Islet of Langerhans (tissue), 1 donor: ENCODE data around the gene MEX3D.

Experiments used
- FAIRE-seq: peaks from one replicate; lab custom pipeline; 2011; peaks lifted over from hg19 to GRCh38; lab: Jason Lieb, UNC

MEX3D gene

DNA sequence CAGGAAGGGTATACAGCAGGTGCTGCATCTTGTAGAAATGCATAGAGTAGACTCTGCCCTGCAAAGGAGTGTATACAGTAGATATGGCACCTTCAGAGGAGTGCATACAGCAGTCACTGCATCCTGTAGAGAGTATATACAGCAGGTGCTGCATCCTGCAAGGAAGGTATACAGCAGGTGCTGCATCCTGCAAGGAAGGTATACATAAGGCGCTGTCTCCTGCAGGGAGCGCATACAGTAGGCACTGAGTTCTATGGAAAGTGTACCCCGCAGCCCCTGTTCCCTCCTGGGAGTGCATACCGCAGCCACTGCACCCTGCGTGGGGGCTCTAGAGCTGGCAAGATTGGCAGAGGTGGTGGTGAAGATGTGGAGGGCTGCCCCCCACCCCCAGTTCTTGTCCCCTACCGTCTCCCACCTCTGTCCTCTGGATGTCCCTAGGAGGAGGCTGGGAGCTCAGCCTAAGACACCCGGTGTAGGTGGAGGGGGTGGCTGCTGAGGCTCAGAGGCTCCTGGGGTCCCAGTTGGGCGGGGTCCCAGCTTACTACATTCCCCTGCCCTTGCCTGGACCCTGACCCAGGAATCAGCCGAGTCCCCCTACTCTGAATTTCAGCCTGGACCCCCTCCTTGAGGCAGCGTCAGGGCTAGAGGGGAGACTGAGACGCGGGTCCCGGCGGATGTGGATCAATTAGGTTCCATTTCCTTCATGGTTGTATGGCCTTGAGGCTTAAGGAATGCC, 53.0 kb downstream of the MEX3D start:
- no peak for FAIRE-seq

DNA sequence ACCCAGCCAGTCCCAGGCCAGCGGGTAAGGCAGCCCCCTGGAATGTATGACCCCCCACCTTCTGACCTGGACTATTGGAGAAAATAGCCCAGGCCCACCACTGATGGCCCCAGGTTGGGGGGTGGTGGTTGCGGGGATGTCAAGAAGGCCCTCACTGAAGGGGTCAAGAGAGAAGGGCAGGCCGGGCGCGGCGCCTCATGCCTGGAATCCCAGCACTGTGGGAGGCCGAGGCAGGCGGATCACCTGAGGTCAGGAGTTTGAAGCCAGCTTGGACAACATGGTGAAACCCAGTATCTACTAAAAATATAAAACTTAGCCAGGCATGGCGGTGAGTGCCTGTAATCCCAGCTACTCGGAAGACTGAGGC, 53.8 kb downstream of the MEX3D start:
- no peak for FAIRE-seq

DNA sequence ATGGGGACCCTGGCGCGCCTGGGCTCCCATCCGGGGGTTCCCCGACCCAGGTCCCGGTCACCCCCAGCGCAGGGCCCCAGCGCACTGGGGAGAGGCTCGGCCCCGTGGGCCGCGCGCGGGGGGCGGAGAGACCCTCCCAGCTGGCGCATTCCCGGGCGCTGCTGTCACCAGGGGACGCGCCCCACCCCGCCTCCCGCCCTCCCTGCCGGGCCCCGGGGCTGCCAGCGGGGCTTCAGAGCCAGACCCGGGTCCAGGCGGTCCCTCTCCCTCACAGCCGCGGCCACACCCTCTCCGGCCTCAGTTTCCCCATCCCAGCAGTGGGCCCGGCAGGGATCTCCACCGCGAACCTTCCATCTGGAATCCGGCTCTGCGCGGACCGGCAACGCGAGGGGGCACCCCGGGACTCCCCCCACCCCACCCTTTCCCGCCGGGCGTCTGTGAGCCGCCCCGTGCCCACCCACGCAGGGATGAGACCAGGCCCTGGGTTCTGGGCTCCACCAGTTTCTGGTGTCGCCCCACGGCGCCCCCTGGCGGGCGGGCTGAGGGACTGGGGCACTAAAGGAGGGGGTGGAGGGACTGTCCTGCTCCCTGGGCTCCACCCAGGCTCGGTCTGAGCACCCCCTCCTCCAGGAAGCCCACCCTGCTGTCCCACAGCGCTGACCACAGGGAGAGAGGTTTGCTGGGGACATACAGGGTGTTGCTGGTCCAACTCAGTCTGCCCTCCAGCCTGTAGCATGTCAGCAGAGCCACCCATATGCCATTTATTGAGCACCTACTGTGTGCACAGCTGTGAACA, 54.4 kb downstream of the MEX3D start:
- no peak for FAIRE-seq

DNA sequence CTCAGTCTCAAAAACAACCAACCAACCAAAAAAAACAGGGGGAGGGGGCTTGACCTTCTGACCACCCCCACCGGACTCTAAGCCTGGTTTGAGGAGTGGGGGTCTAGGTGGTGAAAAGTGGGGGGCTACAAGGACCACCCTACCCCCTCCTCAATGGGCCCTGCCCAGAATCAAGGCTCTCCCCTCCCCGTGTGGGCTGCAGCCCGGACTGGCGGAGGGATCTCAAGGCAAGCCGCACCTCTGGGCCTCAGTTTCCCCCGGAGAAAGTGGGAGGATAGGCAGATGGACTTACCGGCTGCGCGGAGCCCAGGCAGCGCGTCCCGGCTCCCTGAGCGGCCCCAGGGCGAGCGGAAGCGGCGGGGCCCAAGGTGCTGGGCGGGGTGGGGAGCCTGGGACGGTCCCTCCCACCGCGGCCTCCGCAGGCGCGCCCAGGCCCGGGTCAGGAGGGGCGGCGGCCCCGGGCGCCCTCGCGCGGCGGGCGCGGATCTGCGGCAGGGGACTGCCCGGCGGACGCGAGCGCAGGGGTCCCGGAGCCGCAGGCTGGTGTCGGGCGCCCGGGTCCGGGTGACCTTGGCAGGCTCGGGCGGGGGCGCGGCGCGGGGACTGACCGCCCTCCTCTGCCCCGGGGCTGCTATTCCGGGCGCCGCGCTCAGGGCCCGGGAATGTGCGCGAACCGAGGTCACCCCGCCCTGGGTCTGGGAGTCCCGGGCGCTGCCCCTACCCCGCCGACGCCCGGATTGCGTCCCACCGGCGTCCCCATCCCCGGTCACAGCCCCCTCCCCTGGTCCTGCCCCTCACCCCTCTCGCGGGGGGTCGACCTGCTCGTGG, 55.2 kb downstream of the MEX3D start, which contains the start of gene ADAMTSL5:
Gene ADAMTSL5 (minus strand): TSS at position 349 of the 828 bp plus-strand sequence. CDS start 2,076 bp downstream, outside the sequence.
- FAIRE-seq, result no peak

DNA sequence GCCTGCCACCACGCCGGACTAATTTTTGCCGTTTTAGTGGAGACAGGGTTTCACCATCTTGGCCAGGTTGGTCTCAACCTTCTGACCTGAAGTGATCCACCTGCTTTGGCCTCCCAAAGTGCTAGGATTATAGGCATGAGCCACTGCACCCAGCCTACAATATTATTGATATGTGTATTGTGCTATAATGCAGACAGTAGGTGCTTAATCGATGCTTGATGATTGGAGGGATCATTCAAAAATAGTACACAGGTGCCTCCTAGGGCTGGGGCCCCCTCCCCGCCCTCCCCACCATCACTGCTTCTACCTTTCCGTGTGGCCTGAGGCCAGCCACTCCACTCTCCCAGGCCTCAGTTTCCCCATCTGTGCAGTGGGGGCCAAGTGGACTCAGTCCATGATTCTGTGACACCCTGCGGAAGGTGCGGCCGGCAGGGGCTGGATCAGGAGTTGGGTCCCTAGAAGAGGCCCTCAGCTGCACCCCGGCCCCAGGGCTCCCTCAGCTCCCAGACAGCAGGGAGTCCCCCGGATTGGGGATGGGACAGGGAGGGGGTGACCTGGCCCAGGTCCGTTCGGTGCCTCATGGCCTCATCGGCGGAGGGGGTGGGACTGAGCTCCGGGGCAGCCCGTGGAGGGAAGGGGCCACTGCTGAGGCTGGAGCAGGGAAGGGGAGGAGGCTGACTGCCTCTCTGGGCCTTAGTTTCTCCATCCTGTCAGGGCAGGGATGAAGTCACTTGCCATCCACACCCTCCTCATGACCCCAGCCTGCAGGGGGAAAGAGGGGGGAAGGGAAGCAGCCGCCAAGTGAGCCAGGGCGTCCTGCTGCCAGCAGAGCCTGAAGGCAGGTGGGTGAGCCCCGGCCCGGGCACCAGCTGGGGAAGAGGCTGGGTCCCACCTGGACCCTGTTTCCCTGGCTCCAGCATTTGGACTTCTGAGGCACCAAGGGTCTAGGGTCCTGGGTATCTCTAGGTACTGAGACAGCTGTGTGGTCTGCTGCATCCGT, 56.5 kb downstream of the MEX3D start:
- FAIRE-seq, result no peak

DNA sequence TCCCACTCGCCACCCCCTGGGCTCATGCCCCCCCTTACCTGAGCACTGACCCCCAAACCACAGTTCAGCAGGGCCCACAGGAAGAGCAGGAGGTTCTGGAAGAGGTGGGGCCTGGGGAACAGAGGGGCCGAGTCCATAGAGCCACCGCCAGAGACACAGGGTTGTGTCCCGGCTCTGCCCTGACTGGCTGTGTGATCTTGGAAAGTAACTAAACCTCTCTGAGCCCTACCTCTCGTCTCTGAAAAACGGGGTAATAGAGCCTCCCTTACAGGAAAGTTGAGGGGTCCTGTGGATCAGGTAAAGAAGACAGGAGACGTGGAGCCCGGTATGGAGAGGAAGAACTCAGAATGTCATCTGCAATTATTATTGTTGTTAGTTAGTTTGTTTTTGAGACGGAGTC, 57.3 kb downstream of the MEX3D start:
- no peak for FAIRE-seq

DNA sequence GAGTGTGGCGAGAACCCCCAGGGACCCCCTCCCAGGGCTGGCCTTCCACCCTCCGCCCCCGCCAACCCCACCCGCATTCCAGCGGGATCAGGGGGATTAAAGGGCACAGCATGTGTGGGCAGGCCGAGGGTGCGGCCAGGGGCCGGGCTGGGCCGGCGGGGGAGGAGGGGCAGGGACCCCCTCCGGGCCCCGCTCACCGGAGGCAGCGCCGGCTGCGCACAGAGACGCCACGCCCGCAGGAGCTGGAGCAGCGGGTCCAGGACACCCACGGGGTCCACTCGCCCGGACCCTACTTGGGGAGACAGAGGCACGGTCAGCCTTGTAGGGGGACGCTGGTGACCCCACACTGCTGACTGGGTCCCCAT, 57.7 kb downstream of the MEX3D start:
- no peak for FAIRE-seq

DNA sequence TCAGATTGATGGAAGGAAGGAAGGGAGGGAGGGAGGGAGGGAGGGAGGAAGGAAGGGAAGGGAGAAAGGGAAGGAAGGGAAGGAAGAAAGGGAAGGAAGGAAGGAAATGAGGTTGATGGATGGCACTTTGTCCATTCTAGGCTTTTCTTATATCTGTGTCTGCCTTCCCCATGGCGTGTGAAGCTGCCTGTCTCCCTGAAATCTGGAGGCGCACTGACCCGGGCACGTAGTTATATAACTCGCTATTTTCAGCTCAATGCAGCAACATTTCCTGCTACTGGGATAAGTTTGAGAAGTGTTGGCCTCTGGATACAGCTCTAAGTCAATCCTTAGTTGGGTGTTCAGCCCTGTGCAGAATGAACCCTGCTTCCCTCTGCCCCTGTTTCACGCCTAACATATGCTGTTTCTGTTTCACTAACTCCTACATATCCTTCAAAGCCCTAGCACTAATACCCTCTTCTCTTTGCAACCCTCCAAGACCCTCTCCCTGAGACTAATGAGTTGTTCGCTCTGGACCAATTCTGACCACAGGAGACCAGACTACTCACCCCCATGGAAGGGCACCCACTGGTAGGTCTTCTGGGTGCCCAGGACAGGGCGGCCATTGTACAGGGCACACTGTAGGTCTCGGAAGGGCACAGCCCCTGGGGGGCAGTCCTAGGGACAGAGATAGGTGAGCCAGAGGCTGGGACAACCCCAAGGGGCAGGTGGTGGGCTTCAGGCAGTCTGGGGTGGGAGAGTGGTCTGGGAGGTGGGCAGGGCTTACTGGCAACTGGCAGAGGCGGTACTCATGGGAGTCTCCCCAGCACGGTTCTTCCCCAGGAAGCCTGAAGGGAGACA, 58.3 kb downstream of the MEX3D start:
- no peak for FAIRE-seq

DNA sequence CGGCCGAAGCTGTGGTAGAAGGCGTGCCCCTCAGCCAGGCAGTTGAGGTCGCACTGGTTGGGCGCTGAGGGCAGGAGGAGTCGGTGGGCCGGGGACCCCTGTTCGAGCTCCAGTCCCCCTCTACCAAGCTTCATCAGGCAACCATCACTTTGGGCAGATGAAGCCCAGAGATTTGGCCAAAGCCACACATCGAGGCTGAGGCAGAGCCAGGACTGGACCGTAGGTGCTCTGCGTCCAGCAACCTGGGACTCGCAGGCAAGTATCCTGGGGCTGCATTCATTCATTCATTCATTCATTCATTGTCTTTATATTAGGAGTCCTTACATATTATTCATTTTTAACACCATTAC, 59.6 kb downstream of the MEX3D start:
- FAIRE-seq, result no peak

DNA sequence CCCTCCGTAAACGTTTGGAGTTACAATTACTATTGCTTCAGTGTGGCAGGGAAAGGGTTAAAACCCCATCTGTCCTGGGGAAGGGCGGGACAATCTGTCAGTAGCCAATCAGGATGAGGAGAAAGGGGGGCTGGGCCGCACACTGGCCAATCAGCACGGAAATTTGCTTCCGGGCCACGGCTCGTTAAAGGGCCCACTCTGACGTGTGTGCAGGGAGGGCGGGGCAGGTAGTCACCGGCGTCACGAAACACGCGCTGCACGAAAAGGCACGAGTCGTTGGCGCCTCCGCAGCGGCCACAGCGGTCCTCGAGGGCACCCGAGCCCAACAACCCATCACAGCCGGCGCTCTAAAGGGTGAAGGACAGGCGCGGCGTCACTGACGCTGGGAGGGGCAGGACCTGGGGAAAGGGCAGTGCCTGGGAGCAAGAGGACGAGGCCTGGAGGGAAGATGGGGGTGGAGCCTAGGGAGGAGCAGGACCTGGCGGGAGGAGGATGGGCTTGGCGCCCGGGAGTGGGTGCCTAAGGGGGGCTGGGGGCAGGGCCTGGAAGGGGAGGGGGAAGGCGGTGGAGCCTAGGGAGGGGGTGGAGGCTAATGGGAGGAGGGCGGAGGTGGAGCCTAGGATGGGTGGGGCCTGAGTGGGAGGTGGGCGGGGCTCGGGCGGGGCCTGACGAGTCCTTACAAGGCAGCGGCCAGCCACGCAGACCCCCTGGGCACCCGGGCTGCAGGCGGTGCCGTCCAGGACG, 60.2 kb downstream of the MEX3D start:
- FAIRE-seq, result no peak

DNA sequence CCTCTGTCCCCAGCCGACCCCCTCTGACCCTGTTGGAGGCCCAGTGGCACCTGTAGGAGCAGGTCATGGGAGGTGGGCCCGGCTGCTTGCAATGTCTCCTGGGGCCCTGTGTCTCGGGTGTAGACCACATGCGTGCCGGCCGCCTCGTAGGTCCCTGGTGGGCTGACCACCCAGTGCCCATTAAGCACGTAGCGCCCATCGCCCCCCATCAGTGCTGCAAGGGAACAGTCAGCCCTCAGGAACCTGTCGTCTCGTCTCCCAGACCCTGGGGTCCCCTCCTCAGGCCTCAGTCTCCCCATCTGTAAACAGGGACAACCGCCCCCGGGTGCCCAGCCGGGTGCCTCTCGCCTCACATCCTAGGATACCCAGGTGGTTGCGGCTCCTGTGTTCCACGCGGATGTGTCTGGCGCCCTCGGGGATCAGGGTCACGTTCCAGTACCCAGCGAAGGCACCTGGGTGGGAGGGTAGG, 60.9 kb downstream of the MEX3D start:
- FAIRE-seq, result no peak

DNA sequence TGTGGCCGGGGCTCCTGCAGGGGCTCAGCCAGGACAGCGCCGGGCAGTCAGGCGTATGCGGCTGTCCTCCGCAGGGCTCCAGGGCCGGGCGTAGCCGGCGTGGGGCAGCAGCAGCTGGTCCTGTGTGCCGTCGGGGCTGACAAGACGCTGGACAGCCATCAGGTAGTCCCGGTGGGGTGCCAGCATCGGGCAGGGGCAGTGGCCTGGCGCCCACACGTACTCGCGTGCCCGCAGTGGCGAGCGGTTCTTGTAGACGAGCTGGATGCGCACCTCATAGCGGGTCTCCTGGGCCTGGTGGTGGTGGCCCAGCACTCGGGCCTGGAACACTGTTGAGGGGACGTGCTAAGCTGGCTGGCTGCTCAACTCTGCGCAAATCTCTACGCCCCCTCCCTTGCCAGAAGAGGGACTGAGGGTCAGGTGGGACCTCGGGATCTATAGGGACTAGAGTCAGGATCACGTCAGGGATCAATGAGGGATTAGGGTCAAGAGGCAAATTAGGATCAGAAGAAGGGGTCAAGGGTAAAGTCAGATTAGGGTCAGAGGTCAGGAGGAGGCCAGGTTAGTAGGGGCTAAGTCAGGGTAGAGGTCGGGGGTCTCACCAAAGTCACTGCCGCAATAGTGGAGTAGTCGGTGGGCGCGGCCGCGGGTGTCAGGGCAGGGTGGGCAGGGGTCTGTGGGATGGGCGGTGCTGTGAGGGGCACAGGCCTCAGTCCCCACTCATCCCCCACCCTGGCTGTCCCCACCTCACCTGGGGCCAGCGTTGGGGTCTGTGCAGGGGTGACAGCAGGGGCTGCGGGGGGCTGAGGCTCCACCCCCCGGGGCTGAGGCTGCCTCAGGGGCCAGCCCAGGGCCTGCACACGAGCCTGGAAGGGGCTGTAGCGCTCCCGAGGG, 61.9 kb downstream of the MEX3D start:
- no peak for FAIRE-seq

DNA sequence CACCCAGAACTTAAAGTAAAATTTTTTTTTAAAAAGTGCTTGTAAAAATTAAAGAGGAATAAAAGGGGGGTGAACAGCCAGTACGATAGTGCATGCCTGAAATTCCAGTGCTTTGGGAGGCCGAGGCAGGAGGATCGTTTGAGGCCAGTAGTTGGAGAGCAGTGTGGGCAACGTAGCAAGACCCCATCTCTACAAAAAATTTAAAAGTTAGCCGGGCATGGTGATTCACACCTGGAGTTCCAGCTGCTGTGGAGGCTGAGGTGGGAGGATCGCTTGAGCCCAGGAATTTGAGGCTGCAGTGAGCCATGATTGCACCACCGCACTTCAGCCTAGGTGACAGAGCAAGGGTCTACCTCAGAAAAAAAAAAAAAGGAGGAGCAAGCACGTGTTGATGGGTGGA, 63.1 kb downstream of the MEX3D start:
- no peak for FAIRE-seq
